ENCODE results near the gene CD6.

Gene CD6

GRCh38 chr11:60925868-60926267, 45.6 kb upstream of the CD6 start:
- no peak overlapping the region for H4K91ac ChIP-seq (ENCODE audit: low read depth, low read length, poor library complexity)
- H3K79me1 ChIP-seq (ENCODE audit: low read depth, low read length), result peaks cover 9% of the 10 kb centered on the region
- H3K9me3 ChIP-seq (replicated peaks in 1 of 2; ENCODE audit: control insufficient read depth in 2 of 2, insufficient read depth in 1 of 2, low read depth in 1 of 2, low read length in 2 of 2), result no peaks in the 10 kb centered on the region
- no peak overlapping the region for H2BK15ac ChIP-seq (ENCODE audit: low read length)
- WGBS, 2 donors (ENCODE audit: extremely low coverage in 2 of 2, insufficient read length in 2 of 2, insufficient replicate concordance in 1 of 2), result no CpG with 5 or more reads among the region's 6 CpGs
- H3K9ac ChIP-seq (ENCODE audit: low read depth, low read length, poor library complexity), result no peak overlapping the region
- peaks cover 50 to 73% of the 10 kb centered on the region in 2 donors for H3K36me3 ChIP-seq (replicated peaks in 1 of 2; ENCODE audit: control insufficient read depth in 2 of 2, insufficient read depth in 2 of 2, low read length in 2 of 2)
- no peak overlapping the region for H4K8ac ChIP-seq (ENCODE audit: low read depth, low read length)
- H3K4ac ChIP-seq (ENCODE audit: low read length), result no peak overlapping the region
- no peak overlapping the region for H2BK120ac ChIP-seq (ENCODE audit: low read depth, low read length)
- H3K18ac ChIP-seq (ENCODE audit: low read length), result no peak overlapping the region
- no peak overlapping the region for H2BK12ac ChIP-seq (ENCODE audit: low read length)
- no peak for DNase-seq (ENCODE audit: low spot score)
- H3K23ac ChIP-seq (ENCODE audit: low read depth, low read length, poor library complexity), result no peak overlapping the region
- no peak overlapping the region for H2AK5ac ChIP-seq (ENCODE audit: low read depth, low read length)
- no peak overlapping the region for H3K27ac ChIP-seq (replicated peaks; ENCODE audit: low read length)
- H3K4me3 ChIP-seq (ENCODE audit: low read length in 2 of 2), result peak overlapping the region in 1 of 2 donors; percentile 57
- no peaks in the 10 kb centered on the region for H3K27me3 ChIP-seq (ENCODE audit: control insufficient read depth in 3 of 3, insufficient read depth in 3 of 3, low read depth in 1 of 3, low read length in 3 of 3)
- H2AFZ ChIP-seq (ENCODE audit: low read length), result no peak overlapping the region
- no peak overlapping the region for H3K14ac ChIP-seq (ENCODE audit: low read length)
- peaks cover 11 to 15% of the 10 kb centered on the region in 2 donors for H3K4me1 ChIP-seq (ENCODE audit: control insufficient read depth in 2 of 2, insufficient read depth in 1 of 2, low read depth in 1 of 2, low read length in 2 of 2)
- H3K4me2 ChIP-seq (ENCODE audit: insufficient read depth, low read length, poor library complexity, severe bottlenecking), result peak overlapping the region; percentile 97
- no peak overlapping the region for H2BK5ac ChIP-seq (ENCODE audit: low read length)

- peak overlapping the region; percentile 29 for H4K8ac ChIP-seq (ENCODE audit: low read depth, low read length)
- H3K4me2 ChIP-seq (ENCODE audit: insufficient read depth, low read length, poor library complexity, severe bottlenecking), result no peak overlapping the region
- H3K14ac ChIP-seq (ENCODE audit: low read length), result no peak overlapping the region
- no peak overlapping the region for H3K4ac ChIP-seq (ENCODE audit: low read length)
- DNase-seq (ENCODE audit: low spot score), result no peak
- H2BK12ac ChIP-seq (ENCODE audit: low read length), result no peak overlapping the region
- H3K27ac ChIP-seq (replicated peaks; ENCODE audit: low read length), result no peak overlapping the region
- H3K18ac ChIP-seq (ENCODE audit: low read length), result no peak overlapping the region
- H4K91ac ChIP-seq (ENCODE audit: low read depth, low read length, poor library complexity), result no peak overlapping the region
- H2BK15ac ChIP-seq (ENCODE audit: low read length), result no peak overlapping the region
- peaks cover 11 to 15% of the 10 kb centered on the region in 2 donors for H3K4me1 ChIP-seq (ENCODE audit: control insufficient read depth in 2 of 2, insufficient read depth in 1 of 2, low read depth in 1 of 2, low read length in 2 of 2)
- H3K27me3 ChIP-seq (ENCODE audit: control insufficient read depth in 3 of 3, insufficient read depth in 3 of 3, low read depth in 1 of 3, low read length in 3 of 3), result no peaks in the 10 kb centered on the region
- no peaks in the 10 kb centered on the region for H3K9me3 ChIP-seq (replicated peaks in 1 of 2; ENCODE audit: control insufficient read depth in 2 of 2, insufficient read depth in 1 of 2, low read depth in 1 of 2, low read length in 2 of 2)
- H2AFZ ChIP-seq (ENCODE audit: low read length), result no peak overlapping the region
- peaks cover 9% of the 10 kb centered on the region for H3K79me1 ChIP-seq (ENCODE audit: low read depth, low read length)
- no peak overlapping the region for H2AK5ac ChIP-seq (ENCODE audit: low read depth, low read length)
- no peak overlapping the region for H3K23ac ChIP-seq (ENCODE audit: low read depth, low read length, poor library complexity)
- H3K4me3 ChIP-seq (ENCODE audit: low read length in 2 of 2), result no peak overlapping the region
- no peak overlapping the region for H2BK5ac ChIP-seq (ENCODE audit: low read length)
- no peak overlapping the region for H3K9ac ChIP-seq (ENCODE audit: low read depth, low read length, poor library complexity)
- no peak overlapping the region for H2BK120ac ChIP-seq (ENCODE audit: low read depth, low read length)
- peaks cover 52 to 73% of the 10 kb centered on the region in 2 donors for H3K36me3 ChIP-seq (replicated peaks in 1 of 2; ENCODE audit: control insufficient read depth in 2 of 2, insufficient read depth in 2 of 2, low read length in 2 of 2)
- WGBS, 2 donors (ENCODE audit: extremely low coverage in 2 of 2, insufficient read length in 2 of 2, insufficient replicate concordance in 1 of 2), result no CpG with 5 or more reads among the region's 8 CpGs
Measured at GRCh38 chr11:60926500-60926899, 45.0 kb upstream of the CD6 start.

GRCh38 chr11:60927061-60927592, 44.4 kb upstream of the CD6 start:
- Histone ChIP-seq H3K4ac (ENCODE audit: low read length) (no peak overlapping the region), H2AK5ac (ENCODE audit: low read depth, low read length) (no peak overlapping the region), H3K27ac (replicated peaks; ENCODE audit: low read length) (no peak overlapping the region), H4K8ac (ENCODE audit: low read depth, low read length) (no peak overlapping the region), H3K4me2 (ENCODE audit: insufficient read depth, low read length, poor library complexity, severe bottlenecking) (no peak overlapping the region), H3K4me1 (ENCODE audit: control insufficient read depth in 2 of 2, insufficient read depth in 1 of 2, low read depth in 1 of 2, low read length in 2 of 2) (peaks cover 11 to 15% of the 10 kb centered on the region in 2 donors), H3K9ac (ENCODE audit: low read depth, low read length, poor library complexity) (no peak overlapping the region), H2BK12ac (ENCODE audit: low read length) (no peak overlapping the region), H2BK15ac (ENCODE audit: low read length) (no peak overlapping the region), H3K4me3 (ENCODE audit: low read length in 2 of 2) (no peak overlapping the region), H3K79me1 (ENCODE audit: low read depth, low read length) (peaks cover 9% of the 10 kb centered on the region), H3K27me3 (ENCODE audit: control insufficient read depth in 3 of 3, insufficient read depth in 3 of 3, low read depth in 1 of 3, low read length in 3 of 3) (no peaks in the 10 kb centered on the region), H2BK120ac (ENCODE audit: low read depth, low read length) (no peak overlapping the region), H3K14ac (ENCODE audit: low read length) (no peak overlapping the region), H3K23ac (ENCODE audit: low read depth, low read length, poor library complexity) (peak overlapping the region; percentile 38), H2BK5ac (ENCODE audit: low read length) (no peak overlapping the region), H4K91ac (ENCODE audit: low read depth, low read length, poor library complexity) (no peak overlapping the region), H3K18ac (ENCODE audit: low read length) (no peak overlapping the region), H2AFZ (ENCODE audit: low read length) (no peak overlapping the region), H3K36me3 (replicated peaks in 1 of 2; ENCODE audit: control insufficient read depth in 2 of 2, insufficient read depth in 2 of 2, low read length in 2 of 2) (peaks cover 54 to 73% of the 10 kb centered on the region in 2 donors), H3K9me3 (replicated peaks in 1 of 2; ENCODE audit: control insufficient read depth in 2 of 2, insufficient read depth in 1 of 2, low read depth in 1 of 2, low read length in 2 of 2) (no peaks in the 10 kb centered on the region)
- no CpG with 5 or more reads among the region's 8 CpGs for whole genome bisulfite sequencing, 2 donors (ENCODE audit: extremely low coverage in 2 of 2, insufficient read length in 2 of 2, insufficient replicate concordance in 1 of 2)
- DNase-seq (ENCODE audit: low spot score), result no peak

- H3K9ac ChIP-seq (ENCODE audit: low read depth, low read length, poor library complexity), result no peak overlapping the region
- no peak overlapping the region for H2BK120ac ChIP-seq (ENCODE audit: low read depth, low read length)
- peaks cover 9% of the 10 kb centered on the region for H3K79me1 ChIP-seq (ENCODE audit: low read depth, low read length)
- H2AFZ ChIP-seq (ENCODE audit: low read length), result no peak overlapping the region
- no peak overlapping the region for H3K18ac ChIP-seq (ENCODE audit: low read length)
- no peaks in the 10 kb centered on the region for H3K27me3 ChIP-seq (ENCODE audit: control insufficient read depth in 3 of 3, insufficient read depth in 3 of 3, low read depth in 1 of 3, low read length in 3 of 3)
- WGBS, 2 donors (ENCODE audit: extremely low coverage in 2 of 2, insufficient read length in 2 of 2, insufficient replicate concordance in 1 of 2), result no CpG with 5 or more reads among the region's 16 CpGs
- H3K36me3 ChIP-seq (replicated peaks in 1 of 2; ENCODE audit: control insufficient read depth in 2 of 2, insufficient read depth in 2 of 2, low read length in 2 of 2), result peaks cover 50 to 73% of the 10 kb centered on the region in 2 donors
- no peak for DNase-seq (ENCODE audit: low spot score)
- peaks cover 12 to 16% of the 10 kb centered on the region in 2 donors for H3K4me1 ChIP-seq (ENCODE audit: control insufficient read depth in 2 of 2, insufficient read depth in 1 of 2, low read depth in 1 of 2, low read length in 2 of 2)
- H3K4me2 ChIP-seq (ENCODE audit: insufficient read depth, low read length, poor library complexity, severe bottlenecking), result no peak overlapping the region
- H2BK15ac ChIP-seq (ENCODE audit: low read length), result no peak overlapping the region
- H3K14ac ChIP-seq (ENCODE audit: low read length), result no peak overlapping the region
- no peak overlapping the region for H2AK5ac ChIP-seq (ENCODE audit: low read depth, low read length)
- H2BK12ac ChIP-seq (ENCODE audit: low read length), result no peak overlapping the region
- no peak overlapping the region for H3K23ac ChIP-seq (ENCODE audit: low read depth, low read length, poor library complexity)
- no peak overlapping the region for H4K91ac ChIP-seq (ENCODE audit: low read depth, low read length, poor library complexity)
- H3K4ac ChIP-seq (ENCODE audit: low read length), result no peak overlapping the region
- H4K8ac ChIP-seq (ENCODE audit: low read depth, low read length), result no peak overlapping the region
- H3K4me3 ChIP-seq (ENCODE audit: low read length in 2 of 2), result no peak overlapping the region
- H3K27ac ChIP-seq (replicated peaks; ENCODE audit: low read length), result no peak overlapping the region
- H3K9me3 ChIP-seq (replicated peaks in 1 of 2; ENCODE audit: control insufficient read depth in 2 of 2, insufficient read depth in 1 of 2, low read depth in 1 of 2, low read length in 2 of 2), result no peaks in the 10 kb centered on the region
- no peak overlapping the region for H2BK5ac ChIP-seq (ENCODE audit: low read length)
Measured at GRCh38 chr11:60927600-60927999, 43.9 kb upstream of the CD6 start.

Measured in neuronal stem cell (in vitro differentiated cells).